Stomach (tissue), 4 donors: ENCODE measurements around the gene RRP1.

Source experiments
- CTCF ChIP-seq, 7 experiments: fragments of 450-650 bp in 4 of 7; fragments of 200-600 bp in 3 of 7; sonication (generic) in 3 of 7; IDR thresholded peaks; one replicate each; pipeline ENCODE4 v1.5.1; 2016 to 2019; ENCODE audit warnings: antibody characterized with exemption in 7 of 7, control low read depth in 2 of 7, mild to moderate bottlenecking in 1 of 7
- EP300 ChIP-seq: sonication (generic); formaldehyde crosslinking; IDR thresholded peaks from one replicate; pipeline ENCODE4 v1.6.1; 2017; ENCODE audit warnings: antibody characterized with exemption
- POLR2A ChIP-seq, 4 donors: fragments of 450-650 bp; IDR thresholded peaks; one replicate each; pipeline ENCODE4 v1.6.1; 2016; ENCODE audit warnings: antibody characterized with exemption in 4 of 4, control low read depth in 2 of 4, mild to moderate bottlenecking in 1 of 4, moderate library complexity in 1 of 4

DNA sequence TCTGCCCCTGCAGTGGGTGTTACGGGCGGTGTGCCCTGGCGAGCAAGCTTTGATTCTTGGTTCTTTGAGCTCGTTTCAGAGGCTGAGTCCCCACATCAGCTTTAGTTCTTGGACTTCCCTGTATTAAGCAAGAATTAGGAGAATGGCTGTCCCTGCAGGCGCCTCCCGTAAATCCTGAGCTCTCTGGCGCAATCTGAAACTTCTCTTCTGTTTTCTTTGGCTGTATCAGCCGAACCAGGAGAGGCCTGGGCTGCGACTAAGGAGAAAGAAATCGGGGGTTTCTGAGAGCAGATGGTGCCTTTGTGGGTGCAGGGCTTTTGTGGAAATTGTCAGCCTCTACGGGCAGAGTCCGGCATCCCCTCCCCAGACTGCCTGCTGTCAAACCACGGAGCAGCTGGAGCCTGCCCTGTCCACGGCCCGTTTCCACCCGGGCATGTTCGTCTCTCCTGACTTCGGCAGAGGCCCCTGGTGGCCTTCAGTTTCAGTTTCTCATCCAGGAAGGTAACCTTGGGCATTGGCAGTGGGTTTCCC, 31.2 kb upstream of the RRP1 start:
- TF ChIP-seq CTCF (IDR thresholded peaks at IDR 0.05), result no peak
- TF ChIP-seq POLR2A (IDR thresholded peaks at IDR 0.05), result no peak
- TF ChIP-seq EP300, result no peak
